HCT116 (cell line): ENCODE data around the gene IMMT. TPM values are rescaled to one million over a fixed set of nuclear protein-coding genes. Genes with fewer than 3 reads are reported as not detected.

ENCODE experiments used
- ATAC-seq: fragments of 200-7000 bp; cut with Tn5 transposase; 2 replicates; pipeline ENCODE4 v1.9.1; 2020; ENCODE audit warnings: mild to moderate bottlenecking, moderate library complexity
- BruUV-seq: library from RNA; stranded (reverse); fragments of 400-500 nt; replicated peaks from 2 replicates; lab custom pipeline; 2021; lab: Mats Ljungman, UMichigan
- CTCF ChIA-PET: fragments of 300-600 bp; sonication (Branson Sonifier 250); formaldehyde crosslinking; loops from one replicate; lab custom pipeline; 2021; ENCODE audit warnings: antibody characterized with exemption; lab: Charles Lee
- POLR2A ChIA-PET: fragments of 300-600, 350-600 bp; sonication (Branson Sonifier 250); formaldehyde crosslinking; loops from one replicate; lab custom pipeline; 2021; ENCODE audit warnings: antibody characterized with exemption; lab: Charles Lee
- RAD21 ChIA-PET, 2 experiments: fragments of 300-600 bp; sonication (Branson Sonifier 250); formaldehyde crosslinking; loops; one replicate each; lab custom pipeline; 2023; ENCODE audit warnings: low total read pairs in 2 of 2; ENCODE audit not compliant: uncharacterized antibody in 2 of 2, unreplicated experiment in 2 of 2, low non-redundant PET in 1 of 2; lab: Charles Lee
- DNase-seq: peaks from one replicate; pipeline ENCODE4 v3.0.0-alpha.2; 2010; ENCODE audit warnings: low read depth, low spot score
- H2AFZ ChIP-seq: fragments of 200-600 bp; shearing (Covaris generic), sonication (generic); 2 replicates; pipeline ENCODE4 v1.6.1; 2017; ENCODE audit warnings: low read depth, mixed run types, mixed read lengths, antibody characterized with exemption, low read length; ENCODE audit not compliant: poor library complexity, severe bottlenecking
- H3K27ac ChIP-seq: 2 replicates; pipeline ENCODE4 v1.5.1; 2012; ENCODE audit warnings: low read depth, low read length
- H3K27me3 ChIP-seq: fragments of 200-600 bp; sonication (generic); 2 replicates; pipeline ENCODE4 v1.6.1; 2016; ENCODE audit warnings: mixed run types, low read length, mixed read lengths; ENCODE audit not compliant: insufficient read depth
- H3K36me3 ChIP-seq, 2 experiments: fragments of 200-500 bp in 1 of 2; fragments of 200-600 bp in 1 of 2; sonication (Bioruptor generic) in 1 of 2; sonication (generic) in 1 of 2; 2 replicates each; pipeline versions ENCODE4 v1.5.1 to v1.6.1; 2014 to 2016; ENCODE audit warnings: low read length in 2 of 2, inconsistent platforms in 1 of 2, mixed read lengths in 1 of 2, mixed run types in 1 of 2; ENCODE audit not compliant: insufficient read depth in 2 of 2, control insufficient read depth in 1 of 2
- H3K4me1 ChIP-seq, 2 experiments: fragments of 200-600 bp in 1 of 2; sonication (generic) in 1 of 2; 2 replicates each; pipeline versions ENCODE4 v1.5.1 to v1.6.1; 2012 to 2017; ENCODE audit warnings: low read length in 2 of 2, inconsistent platforms in 1 of 2, mild to moderate bottlenecking in 1 of 2, mixed read lengths in 1 of 2, mixed run types in 1 of 2, moderate library complexity in 1 of 2; ENCODE audit not compliant: insufficient read depth in 2 of 2, control insufficient read depth in 1 of 2
- H3K4me2 ChIP-seq: fragments of 200-600 bp; sonication (generic); 2 replicates; pipeline ENCODE4 v1.6.1; 2017; ENCODE audit warnings: mixed run types, low read length, mixed read lengths
- H3K4me3 ChIP-seq, 2 experiments: fragments of 200-600 bp in 1 of 2; sonication (generic) in 1 of 2; replicated peaks in 1 of 2; 2 replicates each; pipeline ENCODE4 v1.5.1; 2011 to 2016; ENCODE audit warnings: low read length in 2 of 2, control low read depth in 1 of 2, low read depth in 1 of 2, mild to moderate bottlenecking in 1 of 2, mixed read lengths in 1 of 2, mixed run types in 1 of 2
- H3K79me2 ChIP-seq: fragments of 200-600 bp; sonication (generic); 2 replicates; pipeline ENCODE4 v1.6.1; 2017; ENCODE audit warnings: mild to moderate bottlenecking, mixed run types, low read length, moderate library complexity, mixed read lengths; ENCODE audit not compliant: insufficient read depth
- H3K9ac ChIP-seq: fragments of 200-600 bp; sonication (generic); 2 replicates; pipeline ENCODE4 v1.6.1; 2016; ENCODE audit warnings: low read length, mixed read lengths
- H3K9me2 ChIP-seq: fragments of 200-600 bp; sonication (generic), shearing (Covaris generic); 2 replicates; pipeline ENCODE4 v1.6.1; 2017; ENCODE audit warnings: mixed run types, mild to moderate bottlenecking, moderate library complexity; ENCODE audit not compliant: insufficient read depth
- H3K9me3 ChIP-seq, 2 experiments: fragments of 200-500 bp in 1 of 2; fragments of 200-600 bp in 1 of 2; sonication (Bioruptor generic) in 1 of 2; sonication (generic) in 1 of 2; 2 replicates each; pipeline ENCODE4 v1.6.1; 2014 to 2017; ENCODE audit warnings: low read length in 2 of 2, mixed read lengths in 2 of 2, inconsistent platforms in 1 of 2, low read depth in 1 of 2, mild to moderate bottlenecking in 1 of 2, mixed run types in 1 of 2, moderate library complexity in 1 of 2; ENCODE audit not compliant: control insufficient read depth in 1 of 2, insufficient read depth in 1 of 2
- H4K20me1 ChIP-seq: fragments of 200-600 bp; sonication (generic), shearing (Covaris generic); 2 replicates; pipeline ENCODE4 v1.6.1; 2017; ENCODE audit warnings: mixed run types, mild to moderate bottlenecking, moderate library complexity; ENCODE audit not compliant: insufficient read depth
- CBX3 ChIP-seq: IDR thresholded peaks from 2 replicates; pipeline ENCODE4 v1.6.1; 2012; ENCODE audit warnings: low read depth
- EGR1 ChIP-seq: IDR thresholded peaks from 2 replicates; pipeline ENCODE4 v1.6.1; 2012; ENCODE audit warnings: low read depth
- EZH2 ChIP-seq: fragments of 200-600 bp; sonication (generic); IDR thresholded peaks from 2 replicates; pipeline ENCODE4 v1.6.1; 2017; ENCODE audit warnings: antibody characterized with exemption, mixed run types
- EZH2phosphoT487 ChIP-seq: fragments of 200-600 bp; IDR thresholded peaks from 2 replicates; pipeline ENCODE4 v1.6.1; 2018; ENCODE audit warnings: antibody characterized with exemption, borderline replicate concordance
- FOSL1 ChIP-seq: IDR thresholded peaks from 2 replicates; pipeline ENCODE4 v1.6.1; 2012; ENCODE audit warnings: low read depth
- JUND ChIP-seq: IDR thresholded peaks from 2 replicates; pipeline ENCODE4 v1.6.1; 2012
- POLR2A ChIP-seq: IDR thresholded peaks from 2 replicates; pipeline ENCODE4 v1.7.0; 2011; ENCODE audit warnings: borderline replicate concordance; ENCODE audit not compliant: insufficient read depth, insufficient read length; ENCODE audit errors: extremely low read depth
- POLR2AphosphoS5 ChIP-seq: IDR thresholded peaks from 2 replicates; pipeline ENCODE4 v1.6.1; 2011; ENCODE audit warnings: mild to moderate bottlenecking, low read depth, low read length, moderate library complexity
- RAD21 ChIP-seq: IDR thresholded peaks from 2 replicates; pipeline ENCODE4 v1.6.1; 2012; ENCODE audit warnings: low read depth, mild to moderate bottlenecking
- SIN3A ChIP-seq: IDR thresholded peaks from 2 replicates; pipeline ENCODE4 v1.6.1; 2012; ENCODE audit warnings: low read depth
- SP1 ChIP-seq: IDR thresholded peaks from 2 replicates; pipeline ENCODE4 v1.6.1; 2012; ENCODE audit warnings: low read depth
- YY1 ChIP-seq: IDR thresholded peaks from 2 replicates; pipeline ENCODE4 v1.6.1; 2011; ENCODE audit warnings: low read length, low read depth, moderate library complexity, mild to moderate bottlenecking; ENCODE audit not compliant: insufficient replicate concordance; ENCODE audit errors: extremely low read depth
- ZFX ChIP-seq: fragments of 450-650 bp; IDR thresholded peaks from 2 replicates; pipeline ENCODE4 v1.6.1; 2017
- ZNF274 ChIP-seq: fragments of 200-500 bp; sonication (Bioruptor generic); IDR thresholded peaks from 2 replicates; pipeline ENCODE4 v1.6.1; 2014; ENCODE audit warnings: mild to moderate bottlenecking, low read depth, low read length, inconsistent platforms
- intact Hi-C: fragments of 100-400 bp; cut with micrococcal nuclease; formaldehyde crosslinking; loops from 2 replicates; pipeline ENCODE4 v1.10.0; 2022
- total RNA-seq: library from RNA; stranded (reverse); gene quantifications from one replicate; pipeline ENCODE4 v1.2.1, GENCODE V29; 2021; ENCODE audit not compliant: unreplicated experiment
- TF ChIP-seq, protein P1 (sequence below): IDR thresholded peaks from 2 replicates; pipeline ENCODE4 v1.6.1; 2011; ENCODE audit warnings: mild to moderate bottlenecking, low read length, moderate library complexity; ENCODE audit not compliant: insufficient replicate concordance; ENCODE audit errors: extremely low read depth
- TF ChIP-seq, protein P2 (sequence below): IDR thresholded peaks from 2 replicates; pipeline ENCODE4 v1.6.1; 2012; ENCODE audit warnings: low read depth

IMMT gene
- total RNA-seq, 1 experiment from 2014 or later, result 125 TPM

DNA sequence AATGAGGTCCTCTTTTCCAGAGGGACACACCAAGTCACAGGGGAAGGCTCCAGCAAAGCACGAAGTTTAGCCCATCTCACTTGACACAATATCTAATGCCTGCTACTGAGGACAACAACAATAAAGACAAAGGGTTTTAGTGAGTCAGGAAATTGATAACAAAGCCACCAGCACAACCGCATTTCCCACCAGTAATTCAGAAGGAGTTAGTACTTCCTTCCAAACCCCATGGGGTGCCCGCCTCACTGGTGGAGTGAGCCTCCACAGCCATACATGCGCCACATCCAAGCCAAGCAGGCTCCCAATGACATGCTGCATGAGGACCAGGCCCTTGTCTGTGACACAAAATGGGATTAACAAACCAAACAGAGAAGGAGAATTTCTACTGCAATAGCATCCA lies 44.1 kb upstream of the IMMT start (continued):
- TF ChIP-seq, protein P1, sequence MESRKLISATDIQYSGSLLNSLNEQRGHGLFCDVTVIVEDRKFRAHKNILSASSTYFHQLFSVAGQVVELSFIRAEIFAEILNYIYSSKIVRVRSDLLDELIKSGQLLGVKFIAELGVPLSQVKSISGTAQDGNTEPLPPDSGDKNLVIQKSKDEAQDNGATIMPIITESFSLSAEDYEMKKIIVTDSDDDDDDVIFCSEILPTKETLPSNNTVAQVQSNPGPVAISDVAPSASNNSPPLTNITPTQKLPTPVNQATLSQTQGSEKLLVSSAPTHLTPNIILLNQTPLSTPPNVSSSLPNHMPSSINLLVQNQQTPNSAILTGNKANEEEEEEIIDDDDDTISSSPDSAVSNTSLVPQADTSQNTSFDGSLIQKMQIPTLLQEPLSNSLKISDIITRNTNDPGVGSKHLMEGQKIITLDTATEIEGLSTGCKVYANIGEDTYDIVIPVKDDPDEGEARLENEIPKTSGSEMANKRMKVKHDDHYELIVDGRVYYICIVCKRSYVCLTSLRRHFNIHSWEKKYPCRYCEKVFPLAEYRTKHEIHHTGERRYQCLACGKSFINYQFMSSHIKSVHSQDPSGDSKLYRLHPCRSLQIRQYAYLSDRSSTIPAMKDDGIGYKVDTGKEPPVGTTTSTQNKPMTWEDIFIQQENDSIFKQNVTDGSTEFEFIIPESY, result no peak
- TF ChIP-seq POLR2AphosphoS5, result no peak
- no peak for TF ChIP-seq RAD21

DNA sequence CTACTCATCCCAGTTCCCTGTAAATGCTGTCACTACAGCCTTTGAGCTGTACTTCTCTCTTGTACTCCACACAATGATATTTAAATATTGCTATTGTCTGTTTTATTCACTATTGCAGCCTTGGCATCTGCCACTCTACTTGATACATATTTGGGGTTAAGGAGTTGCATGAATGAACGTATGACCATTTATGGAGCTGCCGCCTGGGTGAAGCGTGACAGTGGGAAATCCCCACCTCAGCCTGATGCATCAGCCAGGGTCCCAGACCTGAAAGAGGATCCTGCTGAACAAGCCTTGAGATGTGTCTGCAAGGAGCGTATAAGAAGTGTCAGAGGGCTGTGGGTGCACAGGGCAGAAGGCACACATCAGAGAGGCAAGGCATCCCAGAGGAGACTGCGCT lies 43.1 kb upstream of the IMMT start:
- H3K9ac ChIP-seq, result no peak overlapping the region
- POLR2A ChIA-PET, result no interaction called here
- ATAC-seq (no peak), DNase-seq (no peak)
- intact Hi-C loops, result no loop called here
- RAD21 ChIA-PET, result no interaction called here
- no peaks in the 10 kb centered on the region for H3K9me3 ChIP-seq
- CTCF ChIA-PET, result no interaction called here
- H3K27me3 ChIP-seq, result no peaks in the 10 kb centered on the region
- H3K79me2 ChIP-seq, result no peaks in the 10 kb centered on the region
- no peaks in the 10 kb centered on the region for H3K4me1 ChIP-seq
- BruUV-seq, result no TSS peak
- H3K4me3 ChIP-seq, result no peak overlapping the region
- no peaks in the 10 kb centered on the region for H4K20me1 ChIP-seq
- no peak overlapping the region for H3K4me2 ChIP-seq
- H2AFZ ChIP-seq, result no peak overlapping the region
- no peaks in the 10 kb centered on the region for H3K36me3 ChIP-seq
- no peak overlapping the region for H3K27ac ChIP-seq
- TF ChIP-seq FOSL1 (no peak), EZH2 (no peak)
- H3K9me2 ChIP-seq, result no peaks in the 10 kb centered on the region

DNA sequence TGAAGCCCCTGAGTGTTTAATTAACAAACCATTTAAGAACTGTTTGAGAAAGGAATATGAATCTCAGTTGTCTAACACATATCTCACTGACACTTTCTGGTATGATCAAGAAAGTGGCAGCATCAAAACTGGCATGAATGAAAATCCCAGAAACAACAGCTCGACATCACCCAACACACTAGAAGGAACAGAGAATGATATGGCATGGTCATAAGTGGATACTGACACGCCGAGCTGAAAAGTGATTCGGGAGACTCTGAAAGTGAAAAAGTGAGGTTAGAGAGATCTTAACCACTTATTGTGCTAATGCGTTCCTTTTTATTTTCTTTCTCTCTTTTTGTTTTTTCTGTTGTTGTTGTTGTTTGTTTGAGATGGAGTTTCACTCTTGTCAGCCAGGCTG lies 41.9 kb upstream of the IMMT start:
- H3K9me2 ChIP-seq, result no peaks in the 10 kb centered on the region
- no TSS peak for BruUV-seq
- ATAC-seq (no peak), DNase-seq (no peak)
- ChIA-PET POLR2A (no interaction called here), RAD21 (no interaction called here), CTCF (no interaction called here)
- no peaks in the 10 kb centered on the region for H3K4me1 ChIP-seq
- H3K36me3 ChIP-seq, result no peaks in the 10 kb centered on the region
- H2AFZ ChIP-seq, result no peak overlapping the region
- no peaks in the 10 kb centered on the region for H3K79me2 ChIP-seq
- H3K27ac ChIP-seq, result no peak overlapping the region
- intact Hi-C loops, result no loop called here
- no peak overlapping the region for H3K4me3 ChIP-seq
- H3K27me3 ChIP-seq, result no peaks in the 10 kb centered on the region
- no peaks in the 10 kb centered on the region for H3K9me3 ChIP-seq
- no peak overlapping the region for H3K4me2 ChIP-seq
- H3K9ac ChIP-seq, result no peak overlapping the region
- no peaks in the 10 kb centered on the region for H4K20me1 ChIP-seq
- TF ChIP-seq SIN3A, result no peak
- TF ChIP-seq FOSL1, result no peak
- TF ChIP-seq ZNF274, result no peak
- TF ChIP-seq, protein P2, sequence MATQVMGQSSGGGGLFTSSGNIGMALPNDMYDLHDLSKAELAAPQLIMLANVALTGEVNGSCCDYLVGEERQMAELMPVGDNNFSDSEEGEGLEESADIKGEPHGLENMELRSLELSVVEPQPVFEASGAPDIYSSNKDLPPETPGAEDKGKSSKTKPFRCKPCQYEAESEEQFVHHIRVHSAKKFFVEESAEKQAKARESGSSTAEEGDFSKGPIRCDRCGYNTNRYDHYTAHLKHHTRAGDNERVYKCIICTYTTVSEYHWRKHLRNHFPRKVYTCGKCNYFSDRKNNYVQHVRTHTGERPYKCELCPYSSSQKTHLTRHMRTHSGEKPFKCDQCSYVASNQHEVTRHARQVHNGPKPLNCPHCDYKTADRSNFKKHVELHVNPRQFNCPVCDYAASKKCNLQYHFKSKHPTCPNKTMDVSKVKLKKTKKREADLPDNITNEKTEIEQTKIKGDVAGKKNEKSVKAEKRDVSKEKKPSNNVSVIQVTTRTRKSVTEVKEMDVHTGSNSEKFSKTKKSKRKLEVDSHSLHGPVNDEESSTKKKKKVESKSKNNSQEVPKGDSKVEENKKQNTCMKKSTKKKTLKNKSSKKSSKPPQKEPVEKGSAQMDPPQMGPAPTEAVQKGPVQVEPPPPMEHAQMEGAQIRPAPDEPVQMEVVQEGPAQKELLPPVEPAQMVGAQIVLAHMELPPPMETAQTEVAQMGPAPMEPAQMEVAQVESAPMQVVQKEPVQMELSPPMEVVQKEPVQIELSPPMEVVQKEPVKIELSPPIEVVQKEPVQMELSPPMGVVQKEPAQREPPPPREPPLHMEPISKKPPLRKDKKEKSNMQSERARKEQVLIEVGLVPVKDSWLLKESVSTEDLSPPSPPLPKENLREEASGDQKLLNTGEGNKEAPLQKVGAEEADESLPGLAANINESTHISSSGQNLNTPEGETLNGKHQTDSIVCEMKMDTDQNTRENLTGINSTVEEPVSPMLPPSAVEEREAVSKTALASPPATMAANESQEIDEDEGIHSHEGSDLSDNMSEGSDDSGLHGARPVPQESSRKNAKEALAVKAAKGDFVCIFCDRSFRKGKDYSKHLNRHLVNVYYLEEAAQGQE, result no peak
- TF ChIP-seq YY1, result no peak
- no peak for TF ChIP-seq JUND
- no peak for TF ChIP-seq POLR2A
- TF ChIP-seq RAD21, result no peak
- no peak for TF ChIP-seq EZH2phosphoT487
- no peak for TF ChIP-seq SP1
- no peak for TF ChIP-seq ZFX
- no peak for TF ChIP-seq EGR1
- TF ChIP-seq POLR2AphosphoS5, result no peak
- TF ChIP-seq CBX3, result no peak
